NB4 (cell line): ENCODE measurements around the gene ANKRD33B.

Experiments
- DNase-seq: peaks from one replicate; pipeline ENCODE4 v3.0.0; 2010; ENCODE audit warnings: low read depth
- H3K4me3 ChIP-seq: one replicate; pipeline ENCODE4 v1.5.1; 2011; ENCODE audit warnings: mild to moderate bottlenecking, low read depth, low read length, moderate library complexity
- CTCF ChIP-seq: IDR thresholded peaks from one replicate; pipeline ENCODE4 v1.5.1; 2012; ENCODE audit warnings: low read depth, low read length
- MAX ChIP-seq: IDR thresholded peaks from 2 replicates; pipeline ENCODE4 v1.6.1; 2011; ENCODE audit warnings: low read depth, low read length
- MYC ChIP-seq: IDR thresholded peaks from 2 replicates; pipeline ENCODE4 v1.6.1; 2011; ENCODE audit warnings: low read depth, low read length
- POLR2A ChIP-seq: IDR thresholded peaks from 2 replicates; pipeline ENCODE4 v1.6.1; 2011; ENCODE audit warnings: mild to moderate bottlenecking; ENCODE audit not compliant: insufficient read length; ENCODE audit errors: extremely low read depth

Gene ANKRD33B

GRCh38 chr5:10648806-10649665, 85.2 kb downstream of the ANKRD33B start:
- no peak overlapping the region for H3K4me3 ChIP-seq
- no peak for DNase-seq

GRCh38 chr5:10649666-10650380, 86.0 kb downstream of the ANKRD33B start:
- no peak overlapping the region for H3K4me3 ChIP-seq
- no peak for DNase-seq
- TF ChIP-seq CTCF (no peak), MAX (no peak), MYC (no peak)

More at GRCh38 chr5:10648806-10649665, 85.2 kb downstream of the ANKRD33B start:
- TF ChIP-seq POLR2A (no peak), CTCF (no peak), MYC (no peak), MAX (no peak)

- TF ChIP-seq MAX (no peak), POLR2A (no peak), MYC (no peak), CTCF (no peak)
- DNase-seq = no peak
- H3K4me3 ChIP-seq = no peak overlapping the region
These were observed 88.3 kb downstream of the ANKRD33B start for GRCh38 chr5:10652151-10652550.

GRCh38 chr5:10652606-10653005, 88.7 kb downstream of the ANKRD33B start:
- TF ChIP-seq POLR2A (no peak), MYC (no peak), MAX (no peak), CTCF (no peak)
- no peak for DNase-seq
- H3K4me3 ChIP-seq = no peak overlapping the region

GRCh38 chr5:10653043-10653442, 89.2 kb downstream of the ANKRD33B start:
- no peak for TF ChIP-seq MAX
- TF ChIP-seq MYC = no peak
- TF ChIP-seq CTCF = no peak
- TF ChIP-seq POLR2A = no peak
- H3K4me3 ChIP-seq = no peak overlapping the region
- no peak for DNase-seq
